GM08714 (cell line): Measurements from ENCODE around the gene MACROH2A2.

Experiments used
- H3K4me3 ChIP-seq: fragments of 200-500 bp; sonication (Bioruptor generic); 2 replicates; pipeline ENCODE4 v1.5.1; 2014; ENCODE audit warnings: mild to moderate bottlenecking, low read length, inconsistent platforms
- ZNF274 ChIP-seq: IDR thresholded peaks from 2 replicates; pipeline ENCODE4 v1.6.1; 2012; ENCODE audit warnings: mild to moderate bottlenecking, low read depth, low read length

The MACROH2A2 gene

GRCh38 chr10:70123817-70124216 lies 71.2 kb downstream of the MACROH2A2 start:
- no peak for TF ChIP-seq ZNF274
- H3K4me3 ChIP-seq = no peak overlapping the region

DNA sequence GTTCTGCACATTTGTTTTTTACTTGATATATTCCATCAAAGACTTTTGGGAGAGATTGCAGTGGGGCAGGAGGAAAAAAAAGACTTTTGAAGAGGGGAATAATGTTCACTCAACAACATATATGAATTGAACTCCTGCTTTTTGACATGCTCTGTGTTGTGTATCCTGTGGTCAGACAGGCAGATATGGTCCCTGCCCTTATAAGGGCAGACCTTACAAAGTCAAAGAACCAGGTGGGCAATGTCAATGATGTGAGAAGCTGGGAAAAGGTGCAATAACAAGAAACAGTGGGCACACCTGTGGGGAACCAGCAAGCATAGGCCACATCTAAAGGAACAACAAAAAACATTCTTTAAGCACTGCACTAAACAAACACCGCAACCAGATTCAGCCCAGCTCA lies 71.8 kb downstream of the MACROH2A2 start:
- no peak for TF ChIP-seq ZNF274
- no peak overlapping the region for H3K4me3 ChIP-seq

- no peak for TF ChIP-seq ZNF274
- no peak overlapping the region for H3K4me3 ChIP-seq
Observed at GRCh38 chr10:70124918-70125317, 72.3 kb downstream of the MACROH2A2 start.

DNA sequence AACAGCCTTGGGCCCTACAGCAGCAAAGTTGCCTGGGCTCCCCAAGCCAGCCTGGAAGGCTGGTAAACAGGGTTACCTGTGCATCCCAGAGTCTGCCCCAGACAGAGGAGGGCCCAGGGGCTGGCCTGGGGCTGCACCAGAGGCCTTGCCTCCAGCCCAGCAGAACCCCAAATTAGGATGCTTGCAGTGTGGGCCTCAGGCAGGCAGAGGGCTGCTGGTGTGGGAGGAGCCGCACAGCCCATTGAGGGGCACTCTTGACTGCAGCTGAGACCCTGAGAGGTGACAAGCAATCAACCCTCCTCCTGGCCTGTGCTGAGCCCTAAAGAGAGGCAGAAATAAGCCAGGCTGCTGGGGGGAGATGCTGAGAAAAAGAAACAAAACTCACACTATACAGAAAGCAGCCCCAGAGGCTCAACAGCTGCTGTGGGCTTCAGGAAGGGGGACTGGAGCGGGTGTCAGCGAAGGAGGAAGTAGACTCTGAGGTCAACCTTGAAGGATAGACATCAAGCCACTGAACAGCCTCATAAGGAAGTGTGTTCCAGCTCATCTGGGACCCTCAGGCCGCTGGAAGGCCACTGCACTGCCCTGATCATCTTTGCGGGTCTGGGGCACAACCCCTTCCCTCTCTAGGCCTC lies 73.4 kb downstream of the MACROH2A2 start:
- H3K4me3 ChIP-seq = no peak overlapping the region
- TF ChIP-seq ZNF274 = no peak

- TF ChIP-seq ZNF274 = no peak
- H3K4me3 ChIP-seq = no peak overlapping the region
Observed at GRCh38 chr10:70126700-70127395, 74.2 kb downstream of the MACROH2A2 start.

DNA sequence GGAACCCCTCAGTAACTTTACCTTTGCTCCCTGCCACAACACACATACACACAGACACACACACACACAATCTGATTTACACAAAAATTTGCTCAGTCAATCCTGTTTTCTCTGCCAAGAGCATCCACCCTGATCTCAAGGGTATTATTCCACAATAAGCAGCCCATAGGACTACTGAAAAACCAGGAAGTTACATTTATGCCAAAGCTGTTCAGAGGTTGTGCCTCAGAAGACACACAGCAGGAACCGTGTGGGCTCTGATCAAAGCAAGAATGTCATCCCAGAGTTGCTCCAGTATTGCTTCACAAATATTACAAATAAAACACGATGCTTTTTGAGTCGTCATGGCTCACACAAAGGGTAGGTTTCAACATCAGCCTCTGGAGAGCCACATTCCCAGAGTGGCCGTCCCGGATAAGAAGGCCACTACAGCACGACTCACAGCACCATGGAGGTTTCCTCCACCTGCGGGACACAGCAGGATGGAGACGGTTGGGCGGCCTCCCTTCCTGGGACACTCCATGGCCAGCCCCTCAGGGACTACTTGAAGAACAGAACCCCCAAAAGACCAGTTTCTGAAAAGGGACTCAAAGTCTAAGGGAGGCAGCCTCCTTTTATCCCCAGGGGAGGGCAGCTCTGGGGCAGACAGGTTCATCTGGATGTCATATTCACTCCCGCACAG lies 78.4 kb downstream of the MACROH2A2 start:
- no peak for TF ChIP-seq ZNF274
- H3K4me3 ChIP-seq = peak overlapping the region; percentile 88; the same call in 1 of the 2 replicates

- H3K4me3 ChIP-seq = peak overlapping the region; percentile 88; the same call in 1 of the 2 replicates
- no peak for TF ChIP-seq ZNF274
Observed at GRCh38 chr10:70131560-70131937, 78.9 kb downstream of the MACROH2A2 start.

- peak within 1 kb of the TSS; percentile 88 for H3K4me3 ChIP-seq
- no peak for TF ChIP-seq ZNF274
Observed at GRCh38 chr10:70132098-70133029, 79.7 kb downstream of the MACROH2A2 start, which contains the start of gene AIFM2. TSS of gene AIFM2 (minus strand) at chr10:70132825. CDS start at chr10:70124084, 8,741 bp downstream.

- no peak overlapping the region for H3K4me3 ChIP-seq
- TF ChIP-seq ZNF274 = no peak
Observed at GRCh38 chr10:70135046-70135445, 82.4 kb downstream of the MACROH2A2 start.

- no peak for TF ChIP-seq ZNF274
- H3K4me3 ChIP-seq = no peak overlapping the region
Observed at GRCh38 chr10:70135684-70136083, 83.0 kb downstream of the MACROH2A2 start.

- TF ChIP-seq ZNF274 = no peak
- H3K4me3 ChIP-seq = no peak overlapping the region
Observed at GRCh38 chr10:70137135-70137534, 84.5 kb downstream of the MACROH2A2 start.

- H3K4me3 ChIP-seq = no peak overlapping the region
Observed at GRCh38 chr10:70137927-70138883, 85.6 kb downstream of the MACROH2A2 start.

GRCh38 chr10:70139151-70139996 lies 86.7 kb downstream of the MACROH2A2 start:
- H3K4me3 ChIP-seq = no peak overlapping the region
- no peak for TF ChIP-seq ZNF274

More at GRCh38 chr10:70137927-70138883, 85.6 kb downstream of the MACROH2A2 start:
- TF ChIP-seq ZNF274 = no peak
